Measurements from ENCODE around the gene TRIM74. TPM values are rescaled to one million over a fixed set of nuclear protein-coding genes. Genes with fewer than 3 reads are reported as not detected.
"Not testable (repeated sequence)": the region's sequence is repeated elsewhere in the genome, so short reads cannot be mapped to it uniquely, and the experiment has no call there.

The TRIM74 gene
- 1.7 TPM for total RNA-seq

GRCh38 chr7:72968980-72969516, at the start of gene TRIM74:
TSS of gene TRIM74 (minus strand) at chr7:72969466. CDS start at chr7:72966157, 3,309 bp downstream.
- not testable (repeated sequence) for DNase-seq

- DNase-seq, result not testable (repeated sequence)
Measured at GRCh38 chr7:73006491-73006890, 37.2 kb upstream of the TRIM74 start.

- DNase-seq, result peak; percentile 94
Measured at GRCh38 chr7:73005693-73006447, 36.6 kb upstream of the TRIM74 start.

GRCh38 chr7:73005356-73005692, 36.1 kb upstream of the TRIM74 start:
- not testable (repeated sequence) for DNase-seq

- not testable (repeated sequence) for DNase-seq
Measured at GRCh38 chr7:72997887-72998468, 28.7 kb upstream of the TRIM74 start.

- not testable (repeated sequence) for DNase-seq
Measured at GRCh38 chr7:72997447-72997846, 28.2 kb upstream of the TRIM74 start.

GRCh38 chr7:72995484-72995883, 26.2 kb upstream of the TRIM74 start:
- not testable (repeated sequence) for DNase-seq

GRCh38 chr7:72990146-72990913, 21.1 kb upstream of the TRIM74 start:
- not testable (repeated sequence) for DNase-seq

GRCh38 chr7:72982084-72982483, 12.8 kb upstream of the TRIM74 start:
- DNase-seq, result not testable (repeated sequence)

GRCh38 chr7:72980382-72980781, 11.1 kb upstream of the TRIM74 start:
- DNase-seq, result not testable (repeated sequence)

- DNase-seq, result not testable (repeated sequence)
Measured at GRCh38 chr7:72976434-72976833, 7.2 kb upstream of the TRIM74 start.

GRCh38 chr7:72975656-72976286, 6.5 kb upstream of the TRIM74 start:
- not testable (repeated sequence) for DNase-seq

- DNase-seq, result not testable (repeated sequence)
Measured at GRCh38 chr7:72974781-72975180, 5.5 kb upstream of the TRIM74 start.

GRCh38 chr7:72971505-72971904, 2.2 kb upstream of the TRIM74 start:
- not testable (repeated sequence) for DNase-seq

- DNase-seq, result not testable (repeated sequence)
Measured at GRCh38 chr7:72969688-72970087, 422 bp upstream of the TRIM74 start.

GRCh38 chr7:72966892-72967291, 2.4 kb downstream of the TRIM74 start:
- DNase-seq, result not testable (repeated sequence)

- DNase-seq, result not testable (repeated sequence)
Measured at GRCh38 chr7:72965186-72965975, 3.9 kb downstream of the TRIM74 start.

GRCh38 chr7:72963056-72963455, 6.2 kb downstream of the TRIM74 start:
- not testable (repeated sequence) for DNase-seq

GRCh38 chr7:72961346-72961650, 8.0 kb downstream of the TRIM74 start:
- not testable (repeated sequence) for DNase-seq

- not testable (repeated sequence) for DNase-seq
Measured at GRCh38 chr7:72960626-72961345, 8.5 kb downstream of the TRIM74 start.

GRCh38 chr7:72960029-72960428, 9.2 kb downstream of the TRIM74 start:
- not testable (repeated sequence) for DNase-seq

All from tongue (tissue), 2 donors.